Measurements from ENCODE around the gene LSP1.

LSP1 gene

GRCh38 chr11:1889941-1890855, 37.3 kb downstream of the LSP1 start:
- DNase-seq: no peak
- TF ChIP-seq GATA1 (IDR thresholded peaks at IDR 0.05; ENCODE audit: low read depth, low read length) (no peak), POLR2A (IDR thresholded peaks at IDR 0.05; ENCODE audit: low read length) (no peak)

DNA sequence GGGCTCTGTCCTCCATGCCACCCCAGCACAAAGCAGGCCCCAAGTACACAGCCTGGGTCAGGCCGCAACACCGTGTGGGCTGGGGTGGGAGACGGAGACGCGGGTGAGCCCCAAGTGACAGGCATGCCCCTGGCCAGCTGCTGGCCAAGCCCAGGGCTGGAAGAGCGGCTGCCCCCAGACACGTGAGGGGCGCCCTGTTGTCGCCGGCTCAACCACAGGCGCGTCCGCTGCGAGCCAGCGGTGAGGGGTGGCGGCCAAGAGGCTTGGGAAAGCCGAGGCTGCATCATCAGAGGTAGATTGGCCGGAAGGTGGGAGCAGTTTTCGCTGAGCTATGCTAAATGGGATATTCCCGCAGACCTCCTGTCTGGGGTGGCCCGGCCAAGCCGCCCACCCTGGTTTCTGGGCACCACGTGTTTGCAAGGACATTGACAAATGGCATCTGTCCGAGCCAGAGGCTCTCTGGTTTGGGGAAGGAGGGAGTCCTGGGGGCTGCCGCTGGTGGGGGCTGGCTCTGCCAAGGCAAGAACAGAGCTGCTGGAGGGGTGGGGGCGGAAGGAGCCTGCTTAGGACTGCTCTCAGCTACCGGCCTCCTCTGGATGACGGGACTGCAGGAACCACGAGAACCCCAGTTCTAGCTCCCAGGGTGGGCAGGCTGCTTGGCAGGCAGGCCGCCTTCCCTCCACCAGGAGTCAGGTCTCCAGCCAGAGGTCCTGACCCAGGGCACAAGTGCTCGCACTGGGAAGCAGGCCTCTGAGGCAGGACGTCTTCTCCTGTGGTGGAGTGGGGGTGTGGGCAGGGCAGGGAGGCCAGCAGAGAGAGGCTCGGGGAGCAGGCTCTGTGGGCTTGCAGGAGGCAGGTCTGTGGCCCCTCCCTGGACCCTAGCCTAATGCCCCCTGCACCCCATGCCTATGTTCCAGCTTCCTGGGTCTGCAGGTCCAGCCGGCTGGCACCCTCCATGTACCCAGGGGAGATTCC, 38.3 kb downstream of the LSP1 start:
- DNase-seq: no peak

GRCh38 chr11:1891831-1892115, 38.9 kb downstream of the LSP1 start, which contains the start of gene PRR33:
Gene PRR33, minus strand, starts transcription at chr11:1891895. Its CDS starts 1,311 bp downstream, at chr11:1890584.
- TF ChIP-seq POLR2A (IDR thresholded peaks at IDR 0.05; ENCODE audit: low read length) (no peak), GATA1 (IDR thresholded peaks at IDR 0.05; ENCODE audit: low read depth, low read length) (no peak)
- DNase-seq: no peak

More for the DNA sequence above, 38.3 kb downstream of the LSP1 start:
- TF ChIP-seq GATA1 (IDR thresholded peaks at IDR 0.05; ENCODE audit: low read depth, low read length) (no peak), POLR2A (IDR thresholded peaks at IDR 0.05; ENCODE audit: low read length) (no peak)

DNA sequence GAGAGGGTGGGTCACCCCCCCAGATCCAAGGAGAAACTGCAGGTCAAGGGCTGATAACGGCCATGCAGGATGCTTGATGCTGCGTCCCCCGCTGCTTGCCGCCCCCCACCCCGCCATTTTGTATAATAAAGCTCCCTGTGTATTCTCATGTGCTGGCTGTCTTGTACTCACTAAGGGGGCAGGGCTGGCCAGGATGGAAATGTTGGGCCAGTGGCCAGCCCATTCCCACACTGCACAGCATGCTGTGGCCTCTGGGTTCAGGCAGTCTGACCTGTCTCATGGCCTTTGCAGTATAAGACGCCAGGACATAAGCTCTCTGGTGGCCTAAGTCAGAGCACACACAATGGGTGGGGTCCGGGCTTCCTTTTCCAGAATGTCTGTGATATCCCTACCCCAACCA, 39.2 kb downstream of the LSP1 start:
- TF ChIP-seq POLR2A (IDR thresholded peaks at IDR 0.05; ENCODE audit: low read length) (no peak), GATA1 (IDR thresholded peaks at IDR 0.05; ENCODE audit: low read depth, low read length) (no peak)
- DNase-seq: no peak

GRCh38 chr11:1892558-1892957, 39.7 kb downstream of the LSP1 start:
- TF ChIP-seq POLR2A (IDR thresholded peaks at IDR 0.05; ENCODE audit: low read length) (no peak), GATA1 (IDR thresholded peaks at IDR 0.05; ENCODE audit: low read depth, low read length) (no peak)
- DNase-seq: no peak

- no peak for TF ChIP-seq POLR2A (IDR thresholded peaks at IDR 0.05; ENCODE audit: low read length)
- TF ChIP-seq GATA1 (IDR thresholded peaks at IDR 0.05; ENCODE audit: low read depth, low read length): no peak
- DNase-seq: no peak
Measured at GRCh38 chr11:1893581-1894359, 40.9 kb downstream of the LSP1 start.

DNA sequence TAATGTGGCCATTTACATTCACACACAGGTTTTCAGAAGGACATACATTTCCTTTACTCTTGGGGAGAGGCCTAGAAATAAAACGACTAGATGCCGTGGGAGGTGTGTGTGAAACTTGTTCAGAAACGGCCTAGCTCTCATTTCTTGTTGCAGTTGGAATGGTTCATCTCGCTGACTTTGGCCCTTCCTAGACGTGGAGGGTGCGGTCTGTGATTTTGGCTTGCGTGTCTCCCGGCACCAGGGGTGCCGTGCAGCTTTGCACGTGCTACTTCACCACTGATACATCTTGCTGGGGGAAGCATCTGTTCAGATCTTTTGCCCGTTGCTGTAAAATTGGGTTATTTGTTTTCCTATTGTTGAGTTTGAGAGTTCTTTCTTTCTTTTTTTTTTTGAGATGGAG, 41.9 kb downstream of the LSP1 start:
- TF ChIP-seq POLR2A (IDR thresholded peaks at IDR 0.05; ENCODE audit: low read length): no peak
- no peak for TF ChIP-seq GATA1 (IDR thresholded peaks at IDR 0.05; ENCODE audit: low read depth, low read length)
- no peak for DNase-seq

DNA sequence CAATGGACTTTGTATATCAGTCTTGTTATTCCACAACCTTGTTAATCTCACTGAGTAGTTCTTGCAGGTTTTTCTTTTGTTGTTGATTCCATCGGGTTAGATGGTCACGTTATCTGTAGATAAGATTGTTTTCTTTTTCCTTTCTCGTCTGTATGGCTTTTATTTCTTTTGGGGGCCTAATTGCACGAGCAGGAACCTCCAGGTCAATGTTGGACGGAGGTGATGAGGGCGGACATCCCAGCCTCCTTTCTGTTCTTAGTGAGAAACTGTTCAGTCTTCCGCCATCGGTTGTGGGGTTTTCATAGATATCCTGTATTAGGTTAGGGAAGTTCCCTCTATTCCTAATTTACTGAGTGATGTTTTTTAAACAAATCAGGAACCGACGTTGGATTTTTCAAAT, 43.6 kb downstream of the LSP1 start:
- no peak for DNase-seq
- TF ChIP-seq POLR2A (IDR thresholded peaks at IDR 0.05; ENCODE audit: low read length): no peak
- no peak for TF ChIP-seq GATA1 (IDR thresholded peaks at IDR 0.05; ENCODE audit: low read depth, low read length)

GRCh38 chr11:1896923-1897322, 44.0 kb downstream of the LSP1 start:
- no peak for TF ChIP-seq POLR2A (IDR thresholded peaks at IDR 0.05; ENCODE audit: low read length)
- no peak for TF ChIP-seq GATA1 (IDR thresholded peaks at IDR 0.05; ENCODE audit: low read depth, low read length)
- no peak for DNase-seq

DNA sequence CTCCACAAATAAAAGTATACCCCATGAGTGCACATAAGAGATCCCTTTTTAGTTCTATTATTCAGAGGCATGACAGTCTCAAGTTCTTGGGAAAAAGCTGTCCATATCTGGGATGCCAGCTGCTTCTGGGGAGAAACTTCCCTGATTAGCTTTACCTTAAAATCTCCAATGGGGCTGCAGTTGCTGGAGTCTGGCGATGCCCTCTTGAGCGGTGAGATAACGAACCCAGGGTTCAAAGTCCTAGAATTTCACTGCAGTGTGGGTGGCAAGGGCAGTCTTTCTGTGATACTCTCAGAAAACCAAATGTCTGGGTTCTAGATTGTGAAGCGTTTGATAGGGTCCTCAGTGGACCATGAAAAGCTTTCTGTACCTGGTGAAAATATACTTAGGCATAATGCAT, 46.2 kb downstream of the LSP1 start:
- peak; percentile 17 to 35 for DNase-seq
- TF ChIP-seq POLR2A (IDR thresholded peaks at IDR 0.05; ENCODE audit: low read length) (no peak), GATA1 (IDR thresholded peaks at IDR 0.05; ENCODE audit: low read depth, low read length) (no peak)

GRCh38 chr11:1899686-1900085, 46.8 kb downstream of the LSP1 start:
- no peak for DNase-seq
- no peak for TF ChIP-seq POLR2A (IDR thresholded peaks at IDR 0.05; ENCODE audit: low read length)
- TF ChIP-seq GATA1 (IDR thresholded peaks at IDR 0.05; ENCODE audit: low read depth, low read length): no peak

DNA sequence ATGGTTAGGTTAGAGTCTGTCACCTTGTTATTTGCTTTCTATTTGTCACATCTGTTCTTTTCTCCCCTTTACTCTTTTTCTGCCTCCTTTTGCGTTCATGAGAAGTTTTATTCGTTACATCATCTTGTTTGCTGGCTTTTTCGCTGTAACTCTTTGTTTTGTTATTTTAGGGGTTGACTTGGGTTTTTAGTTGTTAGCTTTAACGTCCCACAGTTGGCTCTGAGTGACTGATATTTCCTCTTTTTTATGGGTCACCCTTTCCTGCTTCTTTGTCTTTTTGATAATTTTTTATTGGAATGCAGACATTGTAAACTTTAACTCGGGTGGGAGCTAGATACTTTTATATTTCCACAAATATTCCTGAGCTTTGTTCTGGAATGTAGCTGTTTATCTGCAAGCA, 53.3 kb downstream of the LSP1 start:
- DNase-seq: no peak
- TF ChIP-seq GATA1 (IDR thresholded peaks at IDR 0.05; ENCODE audit: low read depth, low read length) (no peak), POLR2A (IDR thresholded peaks at IDR 0.05; ENCODE audit: low read length) (no peak)

DNA sequence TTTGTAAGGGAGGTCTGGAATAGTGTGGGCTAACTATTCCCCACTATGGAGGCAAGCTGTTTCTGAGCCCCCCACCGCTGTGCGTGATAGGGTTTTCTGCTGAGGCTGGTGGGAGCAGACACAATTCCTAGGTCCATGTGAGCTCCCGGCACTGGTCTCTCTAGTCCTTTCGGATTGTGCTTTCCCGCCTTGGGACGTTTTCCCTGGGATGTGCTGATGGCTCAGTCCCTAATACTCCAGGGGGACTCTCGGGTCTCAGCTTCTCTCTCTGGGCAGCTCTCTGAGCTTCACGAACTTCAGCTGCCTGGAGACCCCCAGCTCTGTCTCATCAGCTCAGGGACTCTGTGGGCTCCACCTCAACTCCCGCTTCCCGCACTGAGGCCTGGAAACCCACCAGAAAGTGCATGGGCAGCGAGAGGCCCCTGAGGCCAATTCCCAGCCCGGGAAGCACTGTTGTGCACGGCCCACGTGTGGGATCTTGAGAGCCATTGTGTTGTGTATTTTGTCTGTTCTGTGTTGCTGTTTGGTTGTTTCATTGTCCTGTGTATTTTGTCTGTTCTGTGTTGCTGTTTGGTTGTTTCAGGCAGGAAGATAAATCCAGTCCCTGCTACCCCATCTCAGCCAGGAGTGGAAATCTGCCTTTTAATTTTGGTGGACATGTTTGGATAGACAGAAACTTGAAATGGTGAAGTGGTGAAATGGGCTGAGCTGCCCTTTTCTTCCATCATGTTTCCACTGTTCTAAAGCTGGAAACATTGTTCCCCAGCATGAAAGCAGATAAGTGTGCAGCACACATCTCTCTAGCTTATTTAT, 53.9 kb downstream of the LSP1 start:
- DNase-seq: no peak

More for the DNA sequence above, 53.9 kb downstream of the LSP1 start:
- TF ChIP-seq GATA1 (IDR thresholded peaks at IDR 0.05; ENCODE audit: low read depth, low read length) (no peak), POLR2A (IDR thresholded peaks at IDR 0.05; ENCODE audit: low read length) (no peak)
